ENCODE data around the gene RSF1.

RSF1 gene

DNA sequence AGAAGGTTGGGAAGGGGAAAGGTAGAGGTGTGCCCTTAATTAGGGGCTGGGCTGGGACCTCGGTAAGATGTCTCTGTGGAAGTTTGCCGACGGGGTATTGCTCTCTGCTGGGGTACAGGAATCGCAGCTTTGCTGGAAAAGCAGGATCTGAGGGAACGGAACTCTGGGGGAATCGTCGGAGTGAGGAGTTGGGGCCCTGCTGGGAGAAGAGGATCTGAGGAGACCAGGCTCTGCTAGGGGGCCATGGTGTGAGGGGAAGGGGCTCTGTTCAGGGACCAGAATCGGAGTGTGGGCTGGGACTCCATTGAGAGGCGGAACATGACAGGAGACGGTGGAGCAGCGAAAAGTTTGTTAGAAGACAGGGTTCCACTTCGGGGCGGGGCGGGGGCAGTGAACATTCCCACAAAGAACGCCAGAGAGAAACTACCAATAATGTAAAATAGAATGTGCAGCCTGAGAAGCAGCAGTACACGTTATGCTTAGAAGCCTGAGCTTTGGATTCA lies 878 bp upstream of the RSF1 start:
- no peaks in the 10 kb centered on the region for H3K9me3 Mint-ChIP-seq

DNA sequence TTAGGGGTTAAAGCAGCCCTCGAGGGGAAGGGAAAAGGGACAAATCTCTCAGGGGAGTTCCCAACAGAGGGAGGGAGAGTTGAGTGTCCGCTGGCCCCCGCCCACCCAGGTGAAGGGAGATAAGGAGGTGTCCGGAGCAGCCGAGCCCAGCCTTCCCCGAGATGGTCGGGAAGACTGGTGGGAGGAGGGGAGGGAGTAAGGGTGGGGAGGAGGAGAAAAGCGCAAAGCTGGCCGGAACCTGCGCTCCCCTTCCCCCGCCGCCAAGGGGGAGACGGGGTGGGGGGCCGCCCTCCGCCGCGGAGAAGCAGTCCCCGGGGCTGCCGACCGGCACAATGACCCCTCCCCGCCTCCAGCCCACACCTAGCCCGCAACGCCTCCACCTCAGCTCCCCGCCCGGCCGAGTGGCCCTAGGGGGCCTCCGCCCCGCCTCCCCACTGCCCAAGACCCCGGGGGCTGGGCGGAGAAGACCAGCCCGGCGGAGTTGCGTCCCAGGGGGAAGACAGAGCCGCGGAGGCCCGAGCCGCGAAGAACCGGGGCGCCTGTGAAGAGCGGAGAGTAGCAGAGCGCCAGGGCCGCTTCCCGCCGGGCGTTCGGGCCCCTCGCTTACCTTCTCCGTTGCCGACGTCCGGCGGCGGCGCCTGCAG lies 479 bp downstream of the RSF1 start:
- H3K27ac Mint-ChIP-seq = peak overlapping the region; percentile 99 to 100

More for the DNA sequence above, 878 bp upstream of the RSF1 start:
- Mint-ChIP-seq H3K4me1 (peaks cover 24% of the 10 kb centered on the region), H3K27me3 (no peaks in the 10 kb centered on the region), H3K4me3 (peak overlapping the region; percentile 97 to 100), H3K27ac (peak overlapping the region; percentile 89 to 92)
- no peak for ATAC-seq
- peak; percentile 8 to 13 for DNase-seq

DNA sequence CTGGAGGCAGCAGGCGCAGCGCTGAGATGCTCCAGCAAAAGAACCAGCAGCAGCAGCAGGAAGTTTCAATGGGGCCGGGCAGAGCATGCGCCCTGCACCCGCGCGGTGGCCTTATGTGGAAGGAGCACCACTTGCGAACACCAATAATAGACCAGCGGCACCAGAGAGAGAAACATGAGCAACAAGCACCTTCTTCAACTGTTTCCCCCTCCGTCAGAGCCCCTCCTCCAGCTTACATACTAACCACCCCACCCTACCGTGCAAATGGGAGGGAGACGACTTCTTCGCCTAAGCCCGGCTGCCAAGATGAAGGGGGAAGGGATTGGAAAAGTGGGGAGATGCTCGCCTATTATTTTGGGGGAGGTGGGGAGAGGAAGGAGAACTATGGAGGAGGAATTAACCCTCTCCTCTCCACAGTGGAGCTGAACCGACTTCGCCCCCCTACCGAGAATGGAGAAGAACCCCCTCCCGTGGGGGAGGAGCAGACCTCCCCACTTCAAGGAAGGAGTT lies 1.1 kb downstream of the RSF1 start:
- no peaks in the 10 kb centered on the region for H3K27me3 Mint-ChIP-seq
- H3K9me3 Mint-ChIP-seq = peaks cover 3 to 7% of the 10 kb centered on the region in 2 donors
- DNase-seq (peak; percentile 79 to 85), ATAC-seq (peak; percentile 76)
- peaks cover 36% of the 10 kb centered on the region for H3K4me1 Mint-ChIP-seq
- peak overlapping the region; percentile 97 to 100 for H3K4me3 Mint-ChIP-seq
- peak overlapping the region; percentile 97 for H3K27ac Mint-ChIP-seq

More for the DNA sequence above, 479 bp downstream of the RSF1 start:
- Mint-ChIP-seq H3K9me3 (peaks cover 0 to 2% of the 10 kb centered on the region in 2 donors), H3K27me3 (no peaks in the 10 kb centered on the region), H3K4me3 (peak overlapping the region; percentile 97 to 100), H3K4me1 (peaks cover 31% of the 10 kb centered on the region)
- ATAC-seq = peak; percentile 30
- DNase-seq = peak in 1 of 2 donors; percentile 50

DNA sequence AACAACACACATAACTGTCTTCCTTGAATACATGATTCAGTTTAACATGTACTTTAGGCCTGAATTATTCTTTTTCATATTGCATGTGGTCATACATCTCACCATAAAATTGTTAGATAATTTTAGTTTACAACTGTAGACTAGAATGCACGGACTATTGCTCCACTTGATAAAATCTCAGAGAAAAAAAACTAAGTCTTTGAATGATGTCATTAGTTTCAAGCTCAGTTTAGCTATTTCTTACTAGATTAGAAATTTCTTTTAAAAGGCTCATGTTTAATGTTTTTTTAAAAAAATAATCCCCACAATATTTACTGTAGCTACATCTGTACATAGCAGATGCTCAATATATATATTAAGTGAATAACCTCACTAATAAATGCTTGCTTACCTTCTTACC lies 5.1 kb downstream of the RSF1 start:
- Mint-ChIP-seq H3K9me3 (peaks cover 3 to 8% of the 10 kb centered on the region in 2 donors), H3K27me3 (no peaks in the 10 kb centered on the region), H3K4me3 (no peak overlapping the region), H3K27ac (no peak overlapping the region), H3K4me1 (peaks cover 41% of the 10 kb centered on the region)
- ATAC-seq = no peak
- no peak for DNase-seq

DNA sequence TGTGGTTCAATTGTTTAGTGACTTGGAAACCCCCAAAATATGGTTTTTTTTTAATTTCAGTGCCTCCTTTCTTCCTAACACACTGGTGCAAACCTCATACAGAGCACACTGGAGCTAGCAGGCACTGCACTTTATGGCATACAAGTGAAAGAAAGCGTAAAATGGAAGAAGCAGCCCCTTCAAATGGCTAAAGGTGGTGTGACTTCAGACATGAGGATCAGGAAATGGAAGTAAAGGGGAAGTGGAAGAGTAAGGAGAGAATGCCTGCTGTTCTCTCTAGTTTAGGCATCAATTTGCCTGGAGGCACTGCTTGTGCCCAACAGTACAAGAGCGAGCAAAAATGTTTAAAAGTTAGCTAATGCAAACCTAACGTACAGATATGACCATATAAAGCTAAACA lies 5.7 kb downstream of the RSF1 start:
- Mint-ChIP-seq H3K27me3 (no peaks in the 10 kb centered on the region), H3K4me3 (no peak overlapping the region), H3K27ac (peak overlapping the region in 1 of 2 donors; percentile 80), H3K9me3 (peaks cover 3 to 8% of the 10 kb centered on the region in 2 donors), H3K4me1 (peaks cover 47% of the 10 kb centered on the region)
- no peak for DNase-seq
- ATAC-seq = no peak

DNA sequence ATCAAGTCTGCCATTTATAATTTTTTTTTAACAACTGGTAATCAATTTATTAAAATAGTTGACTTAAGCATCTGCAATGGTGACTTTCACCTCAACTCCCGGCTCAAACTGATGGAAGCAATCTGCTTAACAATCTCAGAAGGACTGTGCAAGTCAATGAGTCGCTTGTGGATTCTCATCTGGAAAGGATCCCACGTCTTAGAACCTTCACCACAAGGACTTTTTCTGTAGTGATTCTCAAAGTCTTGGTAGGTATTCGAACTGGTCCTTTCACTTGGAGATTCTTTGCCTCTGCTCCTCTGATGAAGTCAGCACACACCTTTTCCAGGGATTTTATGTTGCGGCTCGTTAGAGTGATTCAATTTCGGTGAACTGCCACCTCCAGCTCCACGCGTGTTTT lies 7.3 kb downstream of the RSF1 start:
- Mint-ChIP-seq H3K4me1 (peaks cover 48% of the 10 kb centered on the region), H3K27ac (no peak overlapping the region), H3K9me3 (peaks cover 3 to 8% of the 10 kb centered on the region in 2 donors), H3K4me3 (no peak overlapping the region), H3K27me3 (no peaks in the 10 kb centered on the region)
- no peak for ATAC-seq
- no peak for DNase-seq

DNA sequence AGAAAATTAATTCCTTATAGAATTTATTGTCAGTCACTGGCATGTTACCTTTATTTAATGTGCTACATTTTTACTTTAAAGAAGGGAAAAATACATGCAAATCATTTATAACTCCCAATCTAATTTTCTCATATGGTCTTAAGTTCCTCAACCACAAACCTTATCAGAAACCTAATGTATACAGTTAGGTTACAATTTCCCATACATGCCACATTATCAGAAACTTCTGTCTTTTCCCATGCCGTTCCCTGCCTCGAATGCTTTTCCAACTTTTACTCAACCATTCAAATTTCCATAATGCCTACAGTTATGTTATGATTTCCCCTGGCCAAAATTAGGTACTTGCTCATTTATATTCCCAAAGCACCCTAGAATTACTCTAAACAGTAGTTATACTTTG lies 13.5 kb downstream of the RSF1 start:
- ATAC-seq (no peak), DNase-seq (no peak)
- Mint-ChIP-seq H3K9me3 (no peaks in the 10 kb centered on the region), H3K27ac (no peak overlapping the region), H3K27me3 (no peaks in the 10 kb centered on the region), H3K4me1 (peaks cover 50% of the 10 kb centered on the region), H3K4me3 (no peak overlapping the region)

DNA sequence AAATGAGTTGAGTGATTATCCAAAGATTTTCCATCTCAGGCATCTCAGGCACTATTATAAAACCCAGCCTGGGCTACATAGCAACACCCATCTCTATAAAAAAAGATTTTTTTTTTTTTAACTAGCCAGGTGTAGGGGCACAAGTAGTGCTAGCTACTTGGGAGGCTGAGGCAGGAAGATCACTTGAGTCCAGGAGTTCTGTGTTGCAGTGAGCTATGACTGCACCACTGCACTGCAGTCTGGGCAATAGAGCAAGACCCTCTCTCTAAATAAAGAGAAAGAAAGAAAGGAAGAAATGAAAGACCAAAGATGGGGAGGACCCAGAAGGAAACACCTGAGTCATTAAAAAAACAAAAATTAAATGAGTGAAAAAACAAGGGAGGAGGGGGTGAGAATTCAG lies 14.1 kb downstream of the RSF1 start:
- Mint-ChIP-seq H3K27me3 (no peaks in the 10 kb centered on the region), H3K27ac (no peak overlapping the region), H3K4me1 (peaks cover 52% of the 10 kb centered on the region)

DNA sequence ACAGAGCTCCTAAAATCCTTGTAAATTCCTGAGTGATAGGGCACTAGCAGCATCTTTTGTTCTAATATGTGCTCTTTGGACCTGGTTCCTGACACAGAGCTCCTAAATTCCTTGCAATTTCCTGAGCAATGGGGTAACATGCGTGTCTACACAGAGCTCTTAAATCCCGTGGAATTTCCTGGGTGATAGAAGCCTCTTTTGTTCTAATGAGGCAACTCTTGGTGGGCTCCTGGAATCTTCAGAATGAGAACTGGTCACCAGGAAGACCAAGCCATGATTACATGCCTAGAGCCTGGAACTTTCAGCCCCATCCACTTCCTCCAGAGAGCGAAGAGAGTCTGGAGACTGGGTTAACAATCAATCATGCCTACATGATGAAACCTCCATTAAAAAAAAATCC lies 19.0 kb downstream of the RSF1 start:
- H3K9me3 Mint-ChIP-seq = no peaks in the 10 kb centered on the region
- H3K27me3 Mint-ChIP-seq = no peaks in the 10 kb centered on the region
- H3K27ac Mint-ChIP-seq = no peak overlapping the region

More for the DNA sequence above, 14.1 kb downstream of the RSF1 start:
- ATAC-seq (no peak), DNase-seq (no peak)
- Mint-ChIP-seq H3K4me3 (no peak overlapping the region), H3K9me3 (no peaks in the 10 kb centered on the region)

DNA sequence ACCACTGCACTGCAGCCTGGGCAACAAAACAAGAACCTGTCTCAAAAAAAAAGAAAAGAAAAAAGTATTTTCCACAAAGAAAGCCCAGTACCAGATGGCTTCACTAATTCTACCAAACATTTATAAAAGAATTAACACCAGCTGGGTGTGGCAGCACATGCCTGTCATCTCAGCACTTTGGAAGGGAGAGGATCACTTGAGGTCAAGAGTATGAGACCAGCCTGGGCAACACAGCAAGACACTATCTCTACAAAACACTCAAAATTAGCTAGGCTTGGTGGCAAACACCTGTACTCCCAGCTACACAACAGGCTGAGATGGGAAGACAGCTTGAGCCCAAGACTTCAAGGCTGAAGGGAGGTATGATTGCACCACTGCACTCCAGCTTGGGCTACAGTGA lies 20.1 kb downstream of the RSF1 start:
- H3K4me1 Mint-ChIP-seq = peaks cover 74% of the 10 kb centered on the region
- no peaks in the 10 kb centered on the region for H3K27me3 Mint-ChIP-seq
- DNase-seq (no peak), ATAC-seq (peak; percentile 35)
- no peak overlapping the region for H3K27ac Mint-ChIP-seq
- H3K9me3 Mint-ChIP-seq = no peaks in the 10 kb centered on the region
- no peak overlapping the region for H3K4me3 Mint-ChIP-seq

More for the DNA sequence above, 19.0 kb downstream of the RSF1 start:
- H3K4me1 Mint-ChIP-seq = peaks cover 72% of the 10 kb centered on the region
- H3K4me3 Mint-ChIP-seq = no peak overlapping the region
- ATAC-seq (no peak), DNase-seq (no peak)

DNA sequence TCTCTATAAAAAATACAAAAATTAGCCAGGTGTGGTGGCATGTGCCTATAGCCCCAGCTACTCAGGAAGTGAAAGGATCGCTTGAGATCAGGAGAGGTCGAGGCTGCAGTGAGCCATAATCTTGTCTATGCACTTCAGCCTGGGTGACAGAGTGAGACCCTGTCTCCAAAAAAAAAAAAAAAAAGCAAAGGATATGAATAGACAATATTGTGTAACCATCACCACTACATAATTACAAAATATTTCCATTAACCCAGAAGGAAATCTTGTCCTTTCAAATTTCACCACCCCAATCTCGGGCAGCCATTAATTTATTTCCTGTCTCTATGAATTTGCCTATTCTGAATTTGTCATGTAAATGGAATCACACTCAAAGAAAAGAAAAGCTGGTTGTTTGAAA lies 21.2 kb downstream of the RSF1 start:
- DNase-seq (no peak), ATAC-seq (peak; percentile 50)
- H3K27me3 Mint-ChIP-seq = no peaks in the 10 kb centered on the region
- no peak overlapping the region for H3K4me3 Mint-ChIP-seq
- peaks cover 85% of the 10 kb centered on the region for H3K4me1 Mint-ChIP-seq
- no peak overlapping the region for H3K27ac Mint-ChIP-seq
- H3K9me3 Mint-ChIP-seq = no peaks in the 10 kb centered on the region

DNA sequence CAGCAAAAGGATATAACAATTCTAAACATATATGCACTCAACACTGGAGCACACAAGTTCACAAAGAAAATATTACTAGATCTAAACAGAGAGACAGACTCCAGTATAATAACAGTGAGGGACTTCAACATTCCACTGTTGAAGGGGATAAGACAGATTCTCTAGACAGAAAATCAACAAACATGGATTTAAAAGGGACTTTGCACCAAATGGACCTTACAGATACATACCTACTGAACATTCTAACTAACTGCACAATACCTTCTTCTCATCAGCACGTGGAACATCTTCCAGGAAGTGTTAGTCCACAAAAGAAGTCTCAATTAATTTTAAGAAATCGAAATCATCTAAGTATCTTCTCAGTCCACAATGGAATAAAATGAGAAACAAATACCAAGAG lies 26.6 kb downstream of the RSF1 start:
- Mint-ChIP-seq H3K27ac (no peak overlapping the region), H3K4me3 (no peak overlapping the region), H3K27me3 (no peaks in the 10 kb centered on the region), H3K9me3 (peaks cover 14 to 24% of the 10 kb centered on the region in 2 donors), H3K4me1 (peaks cover 85% of the 10 kb centered on the region)
- no peak for ATAC-seq
- no peak for DNase-seq

DNA sequence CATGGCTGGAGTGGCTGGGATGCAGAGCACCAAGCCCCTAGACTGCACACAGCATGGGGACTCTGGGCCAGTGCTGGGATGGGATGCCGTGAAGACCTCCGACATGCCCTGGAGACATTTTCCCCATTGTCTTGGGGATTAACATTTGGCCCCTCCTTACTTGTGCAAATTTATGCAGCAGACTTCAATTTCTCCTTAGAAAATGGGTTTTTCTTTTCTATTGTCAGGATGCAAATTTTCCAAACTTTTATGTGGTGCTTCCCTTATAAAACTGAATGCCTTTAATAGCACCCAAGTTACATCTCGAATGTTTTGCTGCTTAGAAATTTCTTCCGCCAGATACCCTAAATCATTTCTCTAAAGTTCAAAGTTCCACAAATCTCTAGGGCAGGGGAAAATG lies 29.2 kb downstream of the RSF1 start:
- H3K4me1 Mint-ChIP-seq = peaks cover 84% of the 10 kb centered on the region
- H3K9me3 Mint-ChIP-seq = peaks cover 17 to 24% of the 10 kb centered on the region in 2 donors
- H3K27me3 Mint-ChIP-seq = no peaks in the 10 kb centered on the region
- H3K4me3 Mint-ChIP-seq = no peak overlapping the region
- no peak overlapping the region for H3K27ac Mint-ChIP-seq
- no peak for ATAC-seq
- no peak for DNase-seq

DNA sequence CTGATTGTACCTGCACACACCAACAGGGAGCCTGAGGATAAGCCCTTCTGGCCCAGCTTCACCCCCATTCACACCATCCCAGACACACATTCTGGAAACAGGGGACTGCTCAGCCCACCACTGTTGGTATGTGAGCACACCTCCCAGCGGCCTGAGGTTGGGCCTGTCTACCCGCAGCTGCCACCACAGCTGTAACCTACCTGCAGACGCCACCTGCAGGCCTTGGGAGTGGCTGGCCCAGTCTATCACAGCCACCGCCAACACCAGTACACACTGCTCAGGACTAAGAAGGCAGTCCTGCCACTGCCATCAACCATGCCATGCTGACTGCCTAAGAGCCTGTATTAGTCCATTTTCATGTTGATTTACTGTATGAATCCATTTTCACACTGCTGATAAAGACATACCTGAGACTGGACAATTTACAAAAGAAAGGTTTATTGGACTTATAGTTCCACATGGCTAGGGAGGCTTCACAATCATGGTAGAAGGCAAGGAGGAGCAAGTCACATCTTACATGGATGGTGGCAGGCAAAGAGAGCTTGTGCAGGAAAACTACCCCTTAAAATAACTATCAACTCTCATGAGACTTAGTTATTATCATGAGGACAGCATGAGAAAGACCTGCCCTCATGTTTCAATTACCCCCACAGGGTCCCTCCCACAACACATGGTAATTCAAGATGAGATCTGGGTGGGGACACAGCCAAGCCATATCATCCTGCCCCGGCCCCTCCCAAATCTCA lies 30.6 kb downstream of the RSF1 start:
- ATAC-seq (peak; percentile 15), DNase-seq (no peak)
- H3K9me3 Mint-ChIP-seq = peaks cover 17 to 24% of the 10 kb centered on the region in 2 donors
- peaks cover 70% of the 10 kb centered on the region for H3K4me1 Mint-ChIP-seq
- H3K27me3 Mint-ChIP-seq = no peaks in the 10 kb centered on the region
- peak overlapping the region; percentile 26 to 27 for H3K27ac Mint-ChIP-seq
- H3K4me3 Mint-ChIP-seq = no peak overlapping the region

DNA sequence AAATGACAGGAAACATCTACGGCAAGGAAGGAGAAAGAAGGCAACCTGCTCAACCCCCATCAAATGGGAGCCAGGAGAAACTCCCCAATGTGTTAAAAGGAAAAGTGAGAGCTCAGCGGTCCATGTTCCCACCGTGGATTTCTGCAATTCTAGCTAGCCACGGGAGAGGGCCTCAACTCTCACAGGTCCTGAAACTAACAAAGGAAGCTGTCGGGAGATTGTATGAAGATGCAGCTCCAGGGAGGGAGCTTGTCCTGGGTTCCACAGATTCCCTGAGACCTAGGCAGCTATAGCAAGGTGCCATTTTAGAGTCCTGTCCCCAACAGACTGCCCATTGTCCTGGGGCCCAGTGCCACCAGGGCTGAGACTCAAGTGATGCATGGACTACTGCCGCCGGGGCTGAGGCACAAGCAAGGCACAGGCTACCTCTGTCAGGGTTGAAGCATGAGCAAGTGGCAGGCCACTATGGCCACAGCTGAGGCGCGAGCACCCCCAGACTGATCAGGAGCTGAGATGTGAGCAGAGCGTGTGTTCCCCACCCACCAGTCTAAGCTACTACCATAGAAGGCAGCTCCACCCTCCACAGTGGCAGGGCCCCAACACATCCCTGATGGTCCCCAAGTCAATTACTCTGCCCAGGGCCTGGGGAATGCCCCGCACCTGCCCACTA lies 31.3 kb downstream of the RSF1 start:
- ATAC-seq = peak; percentile 43
- Mint-ChIP-seq H3K4me1 (peaks cover 62% of the 10 kb centered on the region), H3K4me3 (no peak overlapping the region)

More for the DNA sequence above, 31.3 kb downstream of the RSF1 start:
- H3K27me3 Mint-ChIP-seq = no peaks in the 10 kb centered on the region
- H3K27ac Mint-ChIP-seq = peak overlapping the region in 1 of 2 donors; percentile 36
- DNase-seq = no peak
- H3K9me3 Mint-ChIP-seq = peaks cover 17 to 24% of the 10 kb centered on the region in 2 donors
